Measurements from ENCODE around the gene CDC25A.

GRCh38 chr3:48178072-48178471, 10.1 kb downstream of the CDC25A start:
- TF ChIP-seq EZH2 (IDR thresholded peaks at IDR 0.05; ENCODE audit: borderline replicate concordance) (no peak), EZH2phosphoT487 (IDR thresholded peaks at IDR 0.05; ENCODE audit: low read depth, severe bottlenecking, unreplicated experiment) (no peak)
- TF ChIP-seq, protein P1, sequence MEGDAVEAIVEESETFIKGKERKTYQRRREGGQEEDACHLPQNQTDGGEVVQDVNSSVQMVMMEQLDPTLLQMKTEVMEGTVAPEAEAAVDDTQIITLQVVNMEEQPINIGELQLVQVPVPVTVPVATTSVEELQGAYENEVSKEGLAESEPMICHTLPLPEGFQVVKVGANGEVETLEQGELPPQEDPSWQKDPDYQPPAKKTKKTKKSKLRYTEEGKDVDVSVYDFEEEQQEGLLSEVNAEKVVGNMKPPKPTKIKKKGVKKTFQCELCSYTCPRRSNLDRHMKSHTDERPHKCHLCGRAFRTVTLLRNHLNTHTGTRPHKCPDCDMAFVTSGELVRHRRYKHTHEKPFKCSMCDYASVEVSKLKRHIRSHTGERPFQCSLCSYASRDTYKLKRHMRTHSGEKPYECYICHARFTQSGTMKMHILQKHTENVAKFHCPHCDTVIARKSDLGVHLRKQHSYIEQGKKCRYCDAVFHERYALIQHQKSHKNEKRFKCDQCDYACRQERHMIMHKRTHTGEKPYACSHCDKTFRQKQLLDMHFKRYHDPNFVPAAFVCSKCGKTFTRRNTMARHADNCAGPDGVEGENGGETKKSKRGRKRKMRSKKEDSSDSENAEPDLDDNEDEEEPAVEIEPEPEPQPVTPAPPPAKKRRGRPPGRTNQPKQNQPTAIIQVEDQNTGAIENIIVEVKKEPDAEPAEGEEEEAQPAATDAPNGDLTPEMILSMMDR (IDR thresholded peaks at IDR 0.05; ENCODE audit: poor library complexity) = no peak

Measured in hepatocyte (in vitro differentiated cells).